ENCODE results near the gene SDK1.
"Not testable (repeated sequence)": the region's sequence is repeated elsewhere in the genome, so short reads cannot be mapped to it uniquely, and the experiment has no call there.

SDK1 gene

DNA sequence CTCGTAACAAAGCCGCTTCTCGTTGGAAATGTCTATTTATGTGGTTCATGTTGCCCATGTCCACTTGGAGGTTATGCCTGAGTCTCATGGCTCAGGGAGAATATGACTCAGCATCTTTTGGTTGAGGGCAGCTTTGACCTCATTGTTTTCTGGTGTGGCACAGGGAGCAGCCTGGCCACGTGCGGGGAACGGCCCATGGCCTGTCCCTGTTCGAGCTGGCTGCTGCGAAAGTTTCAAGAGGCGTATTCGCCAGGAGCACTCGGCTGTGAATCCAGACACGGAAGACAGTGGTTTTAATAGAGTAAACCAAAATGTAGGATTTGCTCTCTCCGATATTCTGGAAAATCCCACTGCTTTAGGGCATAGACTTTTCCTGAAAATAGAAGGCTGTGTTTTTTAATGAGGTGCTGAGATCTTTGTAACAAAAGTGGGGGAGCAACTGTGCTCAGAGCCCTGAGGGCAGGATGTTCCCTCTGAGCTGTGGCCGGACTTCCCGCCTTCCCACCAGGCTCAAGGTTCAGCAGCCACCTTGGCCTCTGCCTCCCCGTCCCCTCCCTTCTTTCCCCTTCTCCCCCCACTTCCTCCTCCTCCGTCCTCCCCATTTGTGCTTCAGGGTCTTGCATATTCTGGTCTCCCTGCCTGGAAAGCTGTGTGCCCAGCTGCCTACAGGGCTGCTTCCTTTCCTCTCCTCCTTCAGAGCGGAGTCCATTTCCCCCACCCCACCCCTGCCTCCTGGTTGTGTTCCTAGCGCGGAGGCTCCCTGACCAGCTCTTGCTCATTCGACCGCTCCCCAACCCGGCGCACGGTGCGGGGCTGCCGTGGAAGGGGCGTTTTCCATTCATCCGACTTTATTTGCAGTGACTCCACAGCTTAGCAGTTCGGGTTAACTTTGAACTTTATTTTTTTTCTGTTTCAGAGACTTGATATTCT is 642.0 kb downstream of the SDK1 start:
- DNase-seq, result no peak

DNA sequence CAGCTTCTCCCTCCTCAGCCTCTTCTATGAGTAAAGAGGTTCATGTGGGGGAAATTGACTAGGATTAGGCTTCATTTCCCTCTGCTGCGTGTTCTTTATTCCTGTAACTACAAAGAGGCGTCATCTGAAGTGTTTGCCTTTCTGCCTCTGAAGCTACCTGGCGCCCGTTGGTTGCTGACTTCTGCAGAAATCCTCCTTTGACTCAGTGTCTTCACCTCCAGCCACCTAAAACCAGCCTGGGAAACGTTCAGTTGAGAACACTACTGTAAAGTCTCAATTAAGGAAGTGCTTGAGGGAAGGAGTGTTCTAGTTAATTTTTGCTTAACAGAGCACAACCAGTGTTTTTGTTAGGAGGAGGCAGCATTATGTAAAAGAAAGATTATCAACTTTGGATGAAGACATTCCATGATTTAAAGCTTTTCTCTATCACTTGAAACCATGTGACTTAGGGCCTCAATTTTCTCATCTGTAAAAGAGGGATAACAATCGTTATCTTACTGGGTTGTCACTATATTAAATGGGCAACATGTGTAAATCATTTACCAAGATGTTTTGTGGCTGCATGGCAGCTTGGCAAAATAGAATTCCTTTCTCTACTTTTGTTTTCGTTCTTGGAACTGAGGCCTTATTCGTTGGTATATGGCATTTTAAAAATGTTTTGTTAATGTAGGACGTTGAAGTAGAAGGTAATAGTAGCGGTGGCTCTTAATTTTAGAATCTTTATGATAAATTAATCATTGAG is 642.9 kb downstream of the SDK1 start:
- DNase-seq, result no peak

DNA sequence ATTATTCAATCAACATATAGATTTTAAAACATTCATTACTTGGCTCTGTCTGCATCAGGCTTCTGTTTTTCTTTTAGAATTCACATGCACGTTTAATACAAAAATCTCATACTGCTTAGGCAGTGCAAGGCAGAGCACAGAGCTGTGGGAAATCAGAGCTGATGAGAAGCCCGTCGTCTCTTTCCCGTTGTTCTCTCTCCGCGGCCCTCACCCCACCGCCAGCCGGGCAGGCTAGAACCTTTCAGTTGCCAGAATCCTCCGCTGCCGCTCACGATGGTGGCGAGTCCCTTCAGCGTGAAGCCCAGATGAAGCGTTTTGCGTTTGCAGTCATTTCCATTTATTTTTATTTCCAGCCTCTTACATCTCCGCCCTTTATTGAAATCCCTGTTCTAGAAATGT is 648.2 kb downstream of the SDK1 start:
- DNase-seq, result no peak

DNA sequence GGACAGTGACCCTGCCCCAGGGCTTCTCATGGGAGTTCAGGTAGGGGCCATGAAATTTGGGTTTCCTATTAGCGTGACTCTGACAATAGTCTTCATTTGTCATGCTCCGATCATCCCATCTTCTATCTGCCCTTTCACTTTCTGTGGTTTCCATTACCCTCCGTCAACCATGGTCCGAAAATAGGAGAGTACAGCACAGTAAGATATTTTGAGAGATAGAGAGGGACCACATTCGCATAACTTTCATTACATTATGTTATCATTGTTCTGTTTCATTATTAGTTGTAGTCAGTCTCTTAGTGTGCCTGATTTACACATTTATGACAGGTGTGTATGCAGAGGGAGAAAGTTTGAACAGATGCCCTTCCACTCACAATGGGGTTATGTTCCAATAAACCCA is 649.2 kb downstream of the SDK1 start:
- DNase-seq, result no peak

DNA sequence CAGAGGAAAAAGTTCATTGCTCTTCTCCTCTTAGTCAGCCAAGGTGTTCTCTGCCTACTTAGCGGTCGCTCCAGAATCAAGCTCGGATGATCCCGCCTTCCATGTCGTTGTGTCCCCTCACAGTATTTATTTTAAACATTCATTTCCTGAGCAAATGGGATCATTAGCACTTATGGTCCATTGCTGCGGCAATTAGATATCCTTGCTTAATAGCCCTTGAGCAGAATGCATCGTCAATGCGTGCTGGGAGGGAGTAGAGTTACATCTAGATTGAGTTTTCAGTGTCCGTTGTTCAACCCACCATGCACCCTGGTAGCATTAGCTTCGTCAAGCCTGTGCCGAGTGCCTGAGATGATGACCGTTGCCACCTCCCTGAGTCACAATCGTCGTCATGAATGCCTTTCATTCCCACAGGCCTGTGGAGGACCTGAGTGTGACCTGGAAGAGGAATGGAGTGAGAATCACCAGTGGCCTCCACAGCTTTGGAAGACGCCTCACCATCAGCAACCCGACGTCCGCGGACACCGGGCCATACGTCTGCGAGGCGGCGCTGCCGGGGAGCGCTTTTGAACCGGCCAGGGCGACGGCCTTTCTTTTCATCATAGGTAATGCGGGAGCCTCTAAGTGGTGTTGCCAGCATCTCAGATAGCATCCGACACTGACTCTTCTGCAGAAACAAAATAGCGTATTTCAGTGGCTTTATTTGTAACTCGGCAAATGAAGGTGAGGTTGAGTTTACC is 650.4 kb downstream of the SDK1 start:
- no peak for DNase-seq

DNA sequence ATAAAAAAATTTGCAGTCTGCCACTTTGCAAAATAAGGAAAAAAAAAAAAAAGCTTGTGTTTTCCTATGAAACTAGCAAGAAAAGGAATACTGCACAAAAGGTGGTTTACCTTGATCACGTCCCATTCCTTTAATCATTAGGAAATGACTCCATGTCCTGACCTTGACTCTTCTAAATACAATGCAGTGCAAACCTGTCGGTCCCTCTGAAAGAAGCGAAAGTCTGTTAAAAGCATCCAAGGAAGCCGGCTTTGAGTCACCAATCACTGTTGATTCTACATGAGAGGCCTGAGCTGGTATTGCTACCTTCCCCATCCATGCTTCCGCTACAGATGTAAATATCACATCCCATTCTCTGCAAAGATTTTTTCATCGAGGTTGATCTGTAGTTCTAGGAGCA is 652.1 kb downstream of the SDK1 start:
- DNase-seq, result no peak

DNA sequence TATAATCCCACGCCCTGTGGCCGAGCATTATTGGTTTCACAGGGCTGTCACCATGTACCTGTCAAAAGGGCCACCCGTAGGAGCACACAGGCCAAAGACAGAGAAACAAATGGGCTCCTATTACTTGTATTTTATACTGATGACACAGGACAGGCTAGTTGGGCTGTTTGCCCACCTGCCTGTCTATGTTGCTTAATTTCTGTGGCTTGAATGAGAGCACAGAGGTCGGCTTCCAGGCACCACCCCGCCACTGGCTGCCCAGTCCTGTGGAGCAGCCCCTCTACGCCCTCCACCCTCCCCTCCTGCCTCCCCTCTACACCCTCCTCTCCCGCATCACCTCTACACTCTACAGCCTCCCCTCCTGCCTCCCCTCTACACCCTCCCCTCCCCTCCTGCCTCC is 652.9 kb downstream of the SDK1 start:
- DNase-seq, result no peak

DNA sequence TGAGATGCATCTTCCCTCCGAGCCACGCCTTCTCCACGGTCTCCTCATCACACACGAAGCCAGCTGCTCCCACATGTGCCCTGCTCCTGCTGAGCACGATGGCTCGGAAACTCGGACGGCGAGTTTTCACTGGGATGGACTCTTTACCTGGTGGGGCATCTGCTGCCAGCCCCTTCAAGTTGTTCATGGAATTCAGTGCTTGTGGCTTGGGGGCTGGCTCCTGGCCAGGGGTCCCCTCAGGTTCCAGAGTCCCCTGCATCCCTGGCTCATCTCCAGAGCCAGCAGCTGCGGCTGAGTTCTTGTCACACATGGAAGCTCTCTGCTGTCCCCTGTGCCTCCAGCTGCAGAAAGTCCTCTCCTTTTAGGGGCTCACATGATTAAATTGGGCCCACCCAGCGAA is 654.0 kb downstream of the SDK1 start:
- no peak for DNase-seq

DNA sequence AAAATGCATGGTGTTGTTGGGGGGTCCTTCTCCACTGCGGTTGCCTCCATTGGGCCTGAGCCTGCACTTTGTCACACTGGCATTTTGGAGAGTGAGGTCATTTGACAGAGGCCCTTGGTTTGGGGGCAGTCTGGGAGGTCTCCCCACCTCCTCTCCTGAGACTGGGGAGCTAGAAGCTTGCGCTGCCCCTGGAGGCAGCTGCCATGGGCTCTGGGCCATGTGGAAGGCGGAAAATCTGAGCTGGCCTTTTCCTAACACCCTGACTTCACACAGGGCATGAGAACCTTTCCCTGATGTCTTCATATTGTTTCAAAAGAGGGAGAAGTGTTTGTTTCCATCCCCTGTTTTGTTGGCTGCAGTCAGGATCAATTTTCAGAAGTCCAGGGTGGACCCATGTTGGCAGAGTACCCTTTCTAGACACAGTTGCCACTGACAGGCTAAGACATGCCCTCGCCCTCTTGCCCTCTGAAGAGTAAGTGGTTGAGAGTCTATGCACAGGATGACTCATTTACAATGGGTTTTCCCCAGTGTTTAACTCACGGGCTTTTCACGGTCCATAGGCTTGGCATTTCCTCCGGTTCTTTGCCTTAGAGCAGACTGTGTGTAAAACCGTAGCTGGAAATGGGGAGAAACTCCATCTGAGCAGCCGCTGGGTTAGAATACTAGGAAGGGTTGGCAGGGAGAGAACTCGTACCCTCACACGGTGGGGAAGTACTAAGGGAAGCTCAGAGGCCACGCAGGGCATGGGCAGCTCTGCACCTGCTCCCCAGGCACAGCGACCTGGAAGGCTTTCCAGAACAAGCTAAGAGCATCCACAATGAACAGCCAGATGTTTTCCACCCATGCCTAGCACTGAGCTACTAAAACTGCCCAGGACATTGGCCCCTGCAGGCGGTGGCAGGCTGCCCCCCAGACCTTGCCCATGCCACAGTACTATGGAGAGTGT is 655.0 kb downstream of the SDK1 start:
- no peak for DNase-seq

DNA sequence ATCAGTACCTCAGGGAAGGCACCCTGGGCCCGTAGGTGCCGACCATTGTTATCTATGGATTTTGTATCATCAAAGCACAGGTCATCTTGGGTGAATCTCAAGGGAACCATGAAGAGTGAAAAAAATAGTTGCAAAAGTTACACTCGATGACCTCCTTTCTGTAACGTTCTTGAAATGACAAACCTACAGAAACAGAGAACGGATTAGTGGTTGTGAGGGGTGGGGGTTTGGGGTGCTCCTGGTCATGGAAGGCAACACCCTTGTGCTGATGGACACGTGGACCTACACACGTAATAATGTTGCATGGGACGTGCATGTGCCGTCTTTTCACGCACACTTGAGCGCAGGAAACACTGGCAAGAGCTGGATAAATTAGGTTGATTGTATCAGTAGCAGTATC is 655.9 kb downstream of the SDK1 start:
- no peak for DNase-seq

DNA sequence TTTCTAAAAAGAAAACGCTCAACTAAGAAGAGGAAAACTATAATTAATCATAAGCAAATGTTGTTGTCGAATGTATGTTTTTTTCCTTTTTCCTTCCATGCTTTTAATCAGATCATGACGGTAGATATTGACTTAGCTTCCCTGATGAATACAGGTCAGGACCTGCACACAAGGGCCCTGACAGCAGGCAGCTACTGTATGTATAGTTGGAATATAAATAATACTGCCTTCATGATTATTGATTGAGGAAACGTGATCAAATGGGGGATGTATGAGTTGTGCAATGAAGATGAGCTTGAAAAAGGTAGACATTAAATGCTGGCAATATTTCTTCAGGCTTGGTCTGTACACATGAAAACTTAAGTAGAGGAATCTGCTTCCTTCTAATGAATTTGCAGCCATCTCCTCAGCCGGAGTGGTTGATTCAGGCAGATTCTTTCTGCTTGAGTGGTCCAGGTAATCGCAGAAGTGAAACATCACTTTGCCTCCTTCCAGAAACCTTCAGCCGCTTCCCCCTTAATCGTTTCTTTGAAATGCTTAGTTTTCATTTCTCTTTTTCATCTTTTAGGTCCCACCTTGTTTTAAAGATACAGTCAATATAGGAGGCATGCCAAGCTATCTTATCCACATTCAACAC is 656.5 kb downstream of the SDK1 start:
- no peak for DNase-seq

DNA sequence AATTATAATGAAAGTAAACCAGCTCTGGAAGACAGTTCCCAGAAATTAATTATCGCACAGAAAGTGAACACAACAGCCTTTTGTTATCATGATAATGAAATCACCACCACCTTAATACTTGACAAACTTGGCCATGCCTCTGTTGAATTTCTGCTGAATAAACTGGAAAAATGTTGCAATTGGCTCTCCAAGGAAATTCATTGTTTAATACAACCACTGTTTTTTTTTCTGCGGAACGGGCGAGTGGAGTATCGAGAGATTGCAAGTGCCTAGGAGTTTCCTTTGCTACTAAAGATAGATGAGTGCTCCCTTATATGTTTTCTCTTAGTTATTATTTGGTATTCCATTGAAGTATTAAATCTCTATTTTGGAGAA is 657.0 kb downstream of the SDK1 start:
- DNase-seq, result no peak

DNA sequence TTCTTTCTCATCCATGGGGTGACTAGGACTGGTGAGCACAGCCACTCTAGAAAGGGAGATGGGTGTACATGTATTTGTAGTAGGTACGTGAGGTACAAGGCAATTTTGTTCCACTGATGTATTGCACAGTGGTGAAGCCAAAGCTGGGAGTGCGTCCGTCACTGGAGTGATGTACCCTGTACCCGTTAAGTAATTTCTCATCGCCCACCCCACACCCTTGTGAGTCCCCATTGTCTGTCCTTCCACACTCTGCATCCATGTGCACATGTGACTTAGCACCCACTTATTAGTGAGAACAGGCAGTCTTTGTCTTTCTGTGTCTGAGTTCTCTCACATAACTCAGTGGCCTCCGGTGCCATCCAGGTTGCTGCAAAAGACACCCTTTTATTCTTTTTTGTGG is 658.3 kb downstream of the SDK1 start:
- no peak for DNase-seq

DNA sequence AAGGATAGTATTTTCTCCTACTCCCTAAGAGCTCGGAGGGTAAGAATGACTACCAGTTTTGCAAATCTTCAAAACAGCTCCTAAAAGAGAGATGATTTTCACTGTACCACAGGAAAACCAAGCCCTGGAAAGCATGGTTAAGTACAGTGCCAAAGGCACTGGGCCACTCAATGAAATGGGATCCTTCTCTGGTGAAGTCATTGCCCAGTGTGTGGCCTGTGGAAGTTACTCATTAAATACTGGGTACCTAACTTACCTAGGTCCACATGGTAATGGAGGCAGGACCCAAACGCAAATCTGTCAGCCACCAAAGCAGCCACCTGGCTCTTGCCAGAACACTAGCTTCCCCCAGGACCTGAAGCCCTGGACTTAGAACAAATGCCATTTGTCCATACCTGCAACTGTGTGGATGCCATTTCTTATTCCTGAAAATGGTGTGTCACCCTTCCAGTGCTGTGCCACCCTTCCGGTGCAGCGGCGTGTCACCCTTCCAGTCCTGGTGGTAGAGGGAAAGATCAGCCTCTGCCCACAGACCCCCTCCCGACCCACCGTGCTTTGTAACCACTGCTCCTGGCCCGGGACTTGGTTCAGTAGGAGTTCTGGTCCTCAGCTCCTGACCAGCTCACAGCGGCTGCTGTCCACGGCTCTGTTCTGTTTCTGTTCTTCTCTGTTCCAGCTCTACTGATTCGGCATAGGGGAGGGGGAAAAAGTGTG is 659.2 kb downstream of the SDK1 start:
- DNase-seq, result no peak

DNA sequence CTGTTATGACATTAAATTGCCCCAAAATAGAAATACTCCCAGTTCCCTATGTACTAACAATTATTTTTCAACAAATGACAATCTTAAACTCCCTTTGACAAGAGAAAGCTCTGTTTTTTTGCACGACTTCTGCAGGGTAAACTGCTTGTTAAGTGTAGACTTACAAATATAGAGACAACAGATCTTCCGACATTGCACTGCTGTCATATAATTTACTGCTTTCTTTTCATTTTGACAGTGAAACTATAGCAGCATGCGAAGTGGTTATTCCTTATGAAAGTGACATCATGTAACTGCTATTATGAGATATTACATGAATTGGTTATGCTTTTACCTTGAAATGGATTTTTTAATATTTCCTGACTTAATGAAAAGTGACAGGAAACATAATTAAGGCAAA is 659.9 kb downstream of the SDK1 start:
- DNase-seq, result no peak

DNA sequence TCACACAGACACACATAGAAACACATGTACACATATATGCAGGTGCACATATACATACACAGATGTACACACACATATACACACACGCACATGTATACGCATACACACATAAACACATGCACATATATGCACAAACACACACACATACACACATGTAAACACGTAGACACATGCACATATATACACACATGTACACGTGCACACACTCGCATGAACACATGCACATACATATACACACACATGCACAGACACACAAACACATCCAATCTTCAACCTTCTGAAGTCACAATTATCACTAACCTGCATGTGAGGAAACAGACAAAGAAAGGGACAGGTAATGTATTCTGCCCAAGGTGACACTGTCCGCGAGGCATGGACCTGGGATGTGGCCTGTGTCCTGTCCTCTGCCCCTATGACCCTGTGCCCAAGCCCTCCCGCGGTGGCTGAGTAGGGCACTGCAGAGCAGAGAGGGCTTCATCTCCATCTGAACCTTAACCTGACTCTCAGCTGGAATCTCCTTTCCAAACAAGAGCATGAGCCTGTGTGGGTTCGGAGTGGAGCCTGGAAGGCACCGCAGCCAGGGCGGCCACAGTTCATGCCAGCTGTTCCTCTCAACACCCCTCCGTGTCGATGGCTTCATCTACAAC is 660.9 kb downstream of the SDK1 start:
- DNase-seq, result no peak

DNA sequence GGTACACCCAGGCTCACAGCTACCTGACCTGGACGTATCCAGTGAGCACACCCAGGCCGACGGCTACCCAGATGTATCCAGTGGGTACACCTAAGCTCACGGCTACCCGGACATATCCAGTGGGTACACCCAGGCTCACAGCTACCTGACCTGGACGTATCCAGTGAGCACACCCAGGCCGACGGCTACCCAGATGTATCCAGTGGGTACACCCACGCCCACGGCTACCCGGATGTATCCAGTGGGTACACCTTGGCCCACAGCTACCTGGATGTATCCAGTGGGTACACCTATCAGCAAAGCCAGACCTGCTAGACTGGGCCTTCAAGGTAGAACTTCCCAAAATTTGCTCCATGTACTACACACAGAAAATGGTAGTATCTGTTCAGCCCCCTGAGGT is 662.7 kb downstream of the SDK1 start:
- DNase-seq, result not testable (repeated sequence)

DNA sequence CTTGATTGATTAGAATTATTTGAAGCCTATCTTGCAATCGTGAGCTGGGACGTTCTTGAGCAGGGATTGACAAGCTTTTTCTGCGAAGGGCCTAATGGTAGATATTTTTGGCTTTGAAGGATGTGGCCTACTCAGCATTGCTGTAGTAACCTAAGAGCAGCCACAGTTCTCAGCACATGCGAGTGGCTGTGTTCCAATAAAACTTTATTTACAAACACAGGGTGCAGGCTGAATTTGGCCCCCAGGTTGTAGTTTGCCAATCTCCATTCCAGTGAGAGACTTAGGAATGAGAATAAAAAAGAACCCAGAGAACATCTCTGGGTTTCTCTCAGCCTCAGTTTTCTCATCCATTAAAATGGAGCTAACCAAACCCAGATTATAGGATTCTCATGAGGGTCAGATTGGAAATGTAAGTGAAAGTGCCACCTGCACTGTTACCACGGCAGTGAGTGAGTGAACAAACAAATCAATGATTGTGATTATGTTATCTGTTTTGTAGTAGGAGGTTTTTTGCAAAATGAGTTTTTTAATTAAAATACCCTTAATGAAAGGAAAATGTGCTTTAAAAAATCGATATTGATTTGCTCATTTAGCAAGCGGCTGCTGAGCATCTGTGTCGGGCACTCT is 664.0 kb downstream of the SDK1 start:
- DNase-seq, result no peak

DNA sequence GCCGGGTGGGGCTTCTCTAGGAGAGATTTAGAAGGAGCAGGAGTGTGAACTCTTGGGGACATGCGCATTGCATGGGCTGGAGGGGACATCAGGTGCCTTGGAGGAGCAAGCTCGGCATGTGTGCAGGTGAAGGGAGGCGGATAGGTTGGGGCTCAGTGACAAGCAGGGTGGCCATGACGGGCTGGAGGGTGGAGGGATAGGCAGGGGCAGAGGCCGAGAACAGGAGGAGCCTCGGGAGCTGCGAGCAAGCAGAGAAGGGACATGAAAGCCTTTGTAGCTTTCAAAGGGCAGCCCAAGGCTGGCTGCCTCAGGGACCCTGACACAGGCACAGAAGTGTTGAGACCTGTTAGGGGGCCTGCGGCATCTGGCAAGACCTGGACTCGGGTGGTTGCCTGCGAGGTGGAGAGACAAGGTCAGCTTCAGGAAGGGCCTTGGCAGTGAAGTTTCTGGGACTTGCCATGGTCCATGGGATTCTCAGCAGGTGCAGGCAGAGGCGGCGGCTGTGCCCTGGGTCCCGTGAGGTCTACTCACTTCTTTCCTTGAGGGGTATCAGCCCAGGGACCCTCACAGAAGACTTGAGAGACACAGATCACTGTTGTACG is 664.8 kb downstream of the SDK1 start:
- no peak for DNase-seq

DNA sequence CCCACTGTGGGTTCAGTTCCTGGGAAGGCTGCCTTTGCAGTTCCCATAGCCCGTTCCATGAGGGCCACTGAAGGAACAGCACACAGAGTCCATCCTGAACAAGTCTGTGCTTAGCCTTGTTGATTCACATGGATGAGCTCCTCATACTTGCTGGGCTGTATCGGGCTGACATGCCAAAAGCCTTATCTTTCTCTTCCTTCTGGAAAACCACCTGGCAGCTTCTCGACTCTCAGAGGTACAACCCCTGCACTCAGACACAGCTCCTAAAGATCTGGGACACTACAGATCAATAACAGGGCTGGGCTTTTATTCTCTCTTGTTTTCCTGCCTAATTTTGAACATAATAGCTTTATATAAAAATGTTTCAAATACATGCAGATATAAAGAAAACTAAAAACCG is 667.2 kb downstream of the SDK1 start:
- no peak for DNase-seq

Measured in NCI-H2081 treated with DMSO at 0.1 percent for 48 hours (cell line).